WI38 (cell line): ENCODE results near the gene HTR6.

Source experiments
- H3K4me3 ChIP-seq: 2 replicates; pipeline ENCODE4 v1.5.1; 2011; ENCODE audit warnings: low read depth, mild to moderate bottlenecking, control low read depth, low read length
- TF ChIP-seq, protein P1 (sequence below): IDR thresholded peaks from 2 replicates; pipeline ENCODE4 v1.5.1; 2012; ENCODE audit warnings: low read depth, mild to moderate bottlenecking, control low read depth, low read length

The HTR6 gene

DNA sequence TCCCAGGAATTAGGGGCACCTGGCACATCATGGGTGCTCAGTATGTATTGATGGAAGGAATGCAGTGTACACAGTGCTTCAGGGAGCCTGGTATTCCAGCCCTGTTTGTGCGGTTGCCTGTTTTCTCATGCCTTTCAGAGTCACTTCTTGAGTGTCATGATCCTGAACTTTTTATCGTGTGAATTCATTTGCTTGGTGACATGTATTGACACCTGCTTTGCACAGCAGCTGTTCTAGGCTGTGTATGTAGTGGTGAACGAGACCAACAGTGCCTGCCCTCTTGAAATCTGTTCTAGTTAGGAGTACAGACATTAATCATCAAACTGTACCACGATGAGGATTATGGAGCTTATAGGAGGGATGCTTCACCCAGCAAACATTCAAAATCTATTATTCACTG is 6.1 kb downstream of the HTR6 start:
- TF ChIP-seq, protein P1, sequence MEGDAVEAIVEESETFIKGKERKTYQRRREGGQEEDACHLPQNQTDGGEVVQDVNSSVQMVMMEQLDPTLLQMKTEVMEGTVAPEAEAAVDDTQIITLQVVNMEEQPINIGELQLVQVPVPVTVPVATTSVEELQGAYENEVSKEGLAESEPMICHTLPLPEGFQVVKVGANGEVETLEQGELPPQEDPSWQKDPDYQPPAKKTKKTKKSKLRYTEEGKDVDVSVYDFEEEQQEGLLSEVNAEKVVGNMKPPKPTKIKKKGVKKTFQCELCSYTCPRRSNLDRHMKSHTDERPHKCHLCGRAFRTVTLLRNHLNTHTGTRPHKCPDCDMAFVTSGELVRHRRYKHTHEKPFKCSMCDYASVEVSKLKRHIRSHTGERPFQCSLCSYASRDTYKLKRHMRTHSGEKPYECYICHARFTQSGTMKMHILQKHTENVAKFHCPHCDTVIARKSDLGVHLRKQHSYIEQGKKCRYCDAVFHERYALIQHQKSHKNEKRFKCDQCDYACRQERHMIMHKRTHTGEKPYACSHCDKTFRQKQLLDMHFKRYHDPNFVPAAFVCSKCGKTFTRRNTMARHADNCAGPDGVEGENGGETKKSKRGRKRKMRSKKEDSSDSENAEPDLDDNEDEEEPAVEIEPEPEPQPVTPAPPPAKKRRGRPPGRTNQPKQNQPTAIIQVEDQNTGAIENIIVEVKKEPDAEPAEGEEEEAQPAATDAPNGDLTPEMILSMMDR, result no peak

DNA sequence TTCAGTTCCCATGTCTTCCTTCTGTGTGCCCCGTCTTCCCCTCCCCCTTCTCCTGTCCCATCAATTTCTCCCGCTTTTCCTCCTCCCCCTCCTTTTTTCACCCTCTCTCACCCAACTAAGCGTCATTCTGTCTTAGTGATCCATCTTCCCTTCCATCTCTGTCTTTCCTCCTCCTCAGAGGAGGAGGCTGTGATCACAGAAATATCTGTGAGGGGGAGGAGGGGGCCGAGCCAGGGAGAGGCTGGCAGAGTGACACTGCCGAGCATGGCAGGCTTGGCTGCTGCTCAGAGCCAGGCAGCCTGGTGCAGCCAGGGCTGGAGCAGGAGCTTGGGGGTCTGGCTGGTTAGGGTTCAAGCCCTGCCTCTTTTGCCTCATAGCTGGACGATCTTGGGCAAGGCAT is 7.6 kb downstream of the HTR6 start:
- TF ChIP-seq, protein P1, result no peak
- no peak overlapping the region for H3K4me3 ChIP-seq

More for the DNA sequence above, 6.1 kb downstream of the HTR6 start:
- no peak overlapping the region for H3K4me3 ChIP-seq

DNA sequence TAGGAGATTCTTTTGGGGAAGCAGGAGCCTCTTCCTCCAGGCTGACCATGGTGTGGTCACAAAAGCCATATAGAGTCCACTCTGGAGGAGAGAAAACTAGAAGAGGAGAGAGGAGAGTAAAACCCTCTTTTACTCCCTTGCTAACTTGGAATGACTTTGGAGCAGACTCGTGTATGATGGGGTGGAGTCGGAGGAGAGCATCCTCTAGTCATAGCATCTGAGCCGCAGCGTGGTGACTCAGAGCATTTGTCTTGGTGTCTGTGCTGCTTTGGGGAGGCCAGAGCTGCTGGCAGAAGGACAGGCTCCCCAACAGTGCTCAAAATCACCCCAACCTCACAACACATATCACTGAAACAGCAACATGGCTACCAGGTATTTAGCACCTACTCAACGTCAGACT is 11.1 kb downstream of the HTR6 start:
- H3K4me3 ChIP-seq, result no peak overlapping the region
- TF ChIP-seq, protein P1, result no peak

GRCh38 chr1:19676438-19676922 is 11.8 kb downstream of the HTR6 start:
- H3K4me3 ChIP-seq, result no peak overlapping the region
- TF ChIP-seq, protein P1, result no peak

- no peak overlapping the region for H3K4me3 ChIP-seq
- TF ChIP-seq, protein P1, result no peak
Measured at GRCh38 chr1:19678493-19678892, 13.8 kb downstream of the HTR6 start.

DNA sequence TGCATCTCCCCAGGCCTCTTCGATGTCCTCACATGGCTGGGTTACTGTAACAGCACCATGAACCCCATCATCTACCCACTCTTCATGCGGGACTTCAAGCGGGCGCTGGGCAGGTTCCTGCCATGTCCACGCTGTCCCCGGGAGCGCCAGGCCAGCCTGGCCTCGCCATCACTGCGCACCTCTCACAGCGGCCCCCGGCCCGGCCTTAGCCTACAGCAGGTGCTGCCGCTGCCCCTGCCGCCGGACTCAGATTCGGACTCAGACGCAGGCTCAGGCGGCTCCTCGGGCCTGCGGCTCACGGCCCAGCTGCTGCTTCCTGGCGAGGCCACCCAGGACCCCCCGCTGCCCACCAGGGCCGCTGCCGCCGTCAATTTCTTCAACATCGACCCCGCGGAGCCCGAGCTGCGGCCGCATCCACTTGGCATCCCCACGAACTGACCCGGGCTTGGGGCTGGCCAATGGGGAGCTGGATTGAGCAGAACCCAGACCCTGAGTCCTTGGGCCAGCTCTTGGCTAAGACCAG is 14.3 kb downstream of the HTR6 start:
- H3K4me3 ChIP-seq, result no peak overlapping the region
- TF ChIP-seq, protein P1, result no peak

GRCh38 chr1:19679691-19680090 is 15.0 kb downstream of the HTR6 start:
- H3K4me3 ChIP-seq, result no peak overlapping the region
- TF ChIP-seq, protein P1, result no peak
